ENCODE results near the gene CADPS.

DNA sequence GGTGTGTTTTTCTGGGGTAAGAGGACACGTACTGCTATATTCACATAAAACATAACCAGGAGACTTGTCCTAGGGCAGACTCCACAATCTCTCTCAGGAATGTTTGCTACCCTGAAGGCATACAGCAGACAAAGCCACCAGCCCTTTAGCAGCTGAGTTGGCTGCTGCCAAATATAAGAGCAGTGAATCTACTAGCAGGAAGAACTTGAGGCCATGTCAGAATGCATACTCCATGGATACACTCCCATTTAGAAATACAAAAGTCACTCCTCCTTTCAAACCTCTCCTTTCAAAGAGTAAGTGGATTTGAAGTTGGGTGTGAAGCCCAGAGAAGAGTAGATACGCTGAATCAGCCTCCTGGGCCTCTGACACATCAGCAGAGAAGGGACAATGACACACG lies 94.1 kb downstream of the CADPS start:
- no peak for TF ChIP-seq ZNF274 (IDR thresholded peaks at IDR 0.05; ENCODE audit: low read depth, low read length)
- TF ChIP-seq SUZ12 (IDR thresholded peaks at IDR 0.05; ENCODE audit: extremely low read depth, insufficient read depth, insufficient read length) = no peak
